Body of pancreas (tissue), 4 donors: ENCODE results near the gene FUCA2. TPM values are rescaled to one million over a fixed set of nuclear protein-coding genes. Genes with fewer than 3 reads are reported as not detected.
"Not testable (repeated sequence)": the region's sequence is repeated elsewhere in the genome, so short reads cannot be mapped to it uniquely, and the experiment has no call there.

Source experiments
- ATAC-seq: fragments of 150-250 bp; one replicate; pipeline ENCODE4 v1.9.1; 2016
- DNase-seq, 4 donors: peaks; one replicate each; pipeline ENCODE4 v3.0.0-alpha.2; 2019
- H3K27ac ChIP-seq, 4 donors: fragments of 200-600 bp; sonication (generic); 1 replicate in 3 of 4; 2 replicates in 1 of 4; pipeline versions ENCODE4 v1.5.1 to v1.6.1; 2016 to 2019; ENCODE audit warnings: mild to moderate bottlenecking in 1 of 4, mixed read lengths in 1 of 4, moderate library complexity in 1 of 4
- H3K27me3 ChIP-seq, 2 donors: fragments of 200-600 bp; sonication (generic); one replicate each; pipeline ENCODE4 v1.6.0; 2016; ENCODE audit warnings: mild to moderate bottlenecking in 1 of 2
- H3K36me3 ChIP-seq, 2 donors: fragments of 200-600 bp; sonication (generic); replicated peaks in 1 of 2; 2 replicates each; pipeline ENCODE4 v1.5.1; 2016; ENCODE audit warnings: low read depth in 2 of 2; ENCODE audit not compliant: insufficient read depth in 1 of 2
- H3K4me1 ChIP-seq: fragments of 200-600 bp; sonication (generic); one replicate; pipeline ENCODE4 v1.6.0; 2016
- H3K4me3 ChIP-seq, 2 donors: fragments of 200-600 bp; sonication (generic); 1 replicate in 1 of 2; 2 replicates in 1 of 2; pipeline ENCODE4 v1.5.1; 2016 to 2019
- H3K9me3 ChIP-seq, 3 donors: fragments of 200-600 bp; sonication (generic); 1 replicate in 2 of 3; 2 replicates in 1 of 3; pipeline ENCODE4 v1.5.1; 2016
- POLR2A ChIP-seq, 3 donors: fragments of 450-650 bp; IDR thresholded peaks; one replicate each; pipeline ENCODE4 v1.6.1; 2016; ENCODE audit warnings: antibody characterized with exemption in 3 of 3, mild to moderate bottlenecking in 2 of 3
- WGBS, 2 donors: methylation state at CpG; one replicate each; pipeline ENCODE4 v1.1.5; 2017; 5-methylcytosine and 5-hydroxymethylcytosine counted together
- intact Hi-C: fragments of 100-400 bp; cut with DNase I; formaldehyde crosslinking; loops from one replicate; pipeline ENCODE4 v1.15.1; 2023
- total RNA-seq, 2 donors: library from RNA; depleted of rRNA; stranded (reverse); fragments of >200 nt; gene quantifications; one replicate each; pipeline ENCODE4 v1.1.0, GENCODE V29; 2016
- TF ChIP-seq, protein P1 (sequence below), 7 experiments: fragments of 450-650 bp in 4 of 7; fragments of 200-600 bp in 3 of 7; sonication (generic) in 3 of 7; IDR thresholded peaks; one replicate each; pipeline ENCODE4 v1.5.1; 2016 to 2019; ENCODE audit warnings: antibody characterized with exemption in 7 of 7

Gene FUCA2
- total RNA-seq, 2 donors from 2014 or later = 15.3 to 83.1 TPM

DNA sequence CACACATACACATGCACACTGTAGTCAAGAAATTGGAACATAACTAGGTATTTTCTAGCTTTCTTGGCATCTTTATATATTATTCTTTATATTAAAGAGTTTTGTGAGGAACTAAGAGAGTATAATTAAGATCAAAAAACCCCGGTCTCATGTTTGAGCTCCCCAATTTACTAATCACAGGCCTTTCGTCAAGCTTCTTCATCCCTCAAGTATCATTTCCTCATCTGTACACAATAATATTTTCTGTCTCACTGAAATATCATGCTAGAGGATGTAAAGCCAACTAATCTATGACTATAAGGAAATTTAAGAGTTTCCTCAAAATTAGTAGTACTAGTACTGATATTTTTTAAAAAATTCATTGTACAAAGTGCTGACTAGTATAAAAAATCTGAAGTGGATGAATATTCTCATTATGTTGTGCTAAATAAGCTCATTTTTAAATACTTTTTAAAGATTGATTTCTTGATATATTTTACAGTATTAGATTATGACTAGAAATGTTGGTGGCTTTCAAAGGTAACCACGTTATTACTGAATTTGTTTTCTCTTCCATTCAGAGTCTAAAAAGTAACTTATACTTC is 32.9 kb downstream of the FUCA2 start:
- Histone ChIP-seq H3K9me3 (no peaks in the 10 kb centered on the region), H3K27ac (no peak overlapping the region), H3K4me3 (no peak overlapping the region), H3K27me3 (no peaks in the 10 kb centered on the region), H3K4me1 (no peaks in the 10 kb centered on the region), H3K36me3 (peaks cover 0 to 9% of the 10 kb centered on the region in 2 donors)
- 92 to 95% methylated on average over 3 of the region's 3 CpGs for WGBS, 2 donors
- intact Hi-C loops = no loop called here
- TF ChIP-seq POLR2A (IDR thresholded peaks at IDR 0.05) = no peak
- TF ChIP-seq, protein P1, sequence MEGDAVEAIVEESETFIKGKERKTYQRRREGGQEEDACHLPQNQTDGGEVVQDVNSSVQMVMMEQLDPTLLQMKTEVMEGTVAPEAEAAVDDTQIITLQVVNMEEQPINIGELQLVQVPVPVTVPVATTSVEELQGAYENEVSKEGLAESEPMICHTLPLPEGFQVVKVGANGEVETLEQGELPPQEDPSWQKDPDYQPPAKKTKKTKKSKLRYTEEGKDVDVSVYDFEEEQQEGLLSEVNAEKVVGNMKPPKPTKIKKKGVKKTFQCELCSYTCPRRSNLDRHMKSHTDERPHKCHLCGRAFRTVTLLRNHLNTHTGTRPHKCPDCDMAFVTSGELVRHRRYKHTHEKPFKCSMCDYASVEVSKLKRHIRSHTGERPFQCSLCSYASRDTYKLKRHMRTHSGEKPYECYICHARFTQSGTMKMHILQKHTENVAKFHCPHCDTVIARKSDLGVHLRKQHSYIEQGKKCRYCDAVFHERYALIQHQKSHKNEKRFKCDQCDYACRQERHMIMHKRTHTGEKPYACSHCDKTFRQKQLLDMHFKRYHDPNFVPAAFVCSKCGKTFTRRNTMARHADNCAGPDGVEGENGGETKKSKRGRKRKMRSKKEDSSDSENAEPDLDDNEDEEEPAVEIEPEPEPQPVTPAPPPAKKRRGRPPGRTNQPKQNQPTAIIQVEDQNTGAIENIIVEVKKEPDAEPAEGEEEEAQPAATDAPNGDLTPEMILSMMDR (IDR thresholded peaks at IDR 0.05) = no peak
- DNase-seq (no peak), ATAC-seq (no peak)

DNA sequence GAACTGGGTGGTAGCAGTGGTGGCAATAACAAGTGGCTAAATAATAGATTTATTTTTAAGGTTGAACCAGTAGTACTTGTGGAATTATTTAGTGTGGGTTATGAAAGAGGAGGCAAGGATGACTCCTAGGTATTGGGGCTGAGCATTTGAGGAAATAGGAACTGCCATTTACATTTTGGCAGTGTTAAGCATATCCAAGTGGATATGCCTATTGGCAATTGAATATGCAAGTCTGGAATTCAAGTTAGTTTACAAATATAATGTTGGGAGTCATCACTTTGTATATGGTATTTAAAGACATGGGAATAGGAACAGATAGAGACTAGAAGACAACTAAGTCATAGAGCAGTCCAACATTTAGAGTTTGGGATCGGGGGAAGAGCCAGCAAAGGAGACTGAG is 35.0 kb downstream of the FUCA2 start:
- Histone ChIP-seq H3K9me3 (no peaks in the 10 kb centered on the region), H3K27ac (no peak overlapping the region), H3K4me1 (no peaks in the 10 kb centered on the region), H3K36me3 (peaks cover 0 to 11% of the 10 kb centered on the region in 2 donors), H3K27me3 (no peaks in the 10 kb centered on the region), H3K4me3 (no peak overlapping the region)
- ATAC-seq (no peak), DNase-seq (no peak)
- intact Hi-C loops = no loop called here
- TF ChIP-seq POLR2A (IDR thresholded peaks at IDR 0.05) = no peak
- TF ChIP-seq, protein P1 (IDR thresholded peaks at IDR 0.05) = no peak
- 91 to 95% methylated on average over 1 of the region's 1 CpG for WGBS, 2 donors

DNA sequence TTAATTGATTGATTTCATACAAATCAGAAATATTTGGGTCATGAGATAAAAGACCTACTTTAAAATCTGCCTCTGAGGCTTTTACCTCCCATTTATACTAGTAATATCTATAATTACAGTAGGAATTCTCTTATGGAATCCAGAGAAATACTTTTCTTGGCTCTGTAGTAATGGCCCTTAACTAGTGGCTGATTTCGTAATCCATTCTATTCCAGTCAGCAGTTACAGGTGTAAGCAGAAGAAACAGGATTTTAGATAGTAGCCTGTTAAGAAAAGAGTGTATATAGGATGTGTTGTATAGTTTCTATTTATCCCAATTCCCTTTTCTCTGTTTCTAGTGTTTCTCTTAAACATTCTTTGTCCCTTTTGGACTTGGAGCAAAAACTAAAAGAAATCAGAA is 39.7 kb downstream of the FUCA2 start:
- Histone ChIP-seq H3K9me3 (no peaks in the 10 kb centered on the region), H3K27me3 (no peaks in the 10 kb centered on the region), H3K27ac (no peak overlapping the region), H3K36me3 (peaks cover 0 to 14% of the 10 kb centered on the region in 2 donors), H3K4me1 (no peaks in the 10 kb centered on the region), H3K4me3 (no peak overlapping the region)
- intact Hi-C loops = no loop called here
- TF ChIP-seq, protein P1 (IDR thresholded peaks at IDR 0.05) = no peak
- TF ChIP-seq POLR2A (IDR thresholded peaks at IDR 0.05) = no peak
- DNase-seq (no peak), ATAC-seq (no peak)
- WGBS, 2 donors = 86 to 96% methylated on average over 1 of the region's 1 CpG

DNA sequence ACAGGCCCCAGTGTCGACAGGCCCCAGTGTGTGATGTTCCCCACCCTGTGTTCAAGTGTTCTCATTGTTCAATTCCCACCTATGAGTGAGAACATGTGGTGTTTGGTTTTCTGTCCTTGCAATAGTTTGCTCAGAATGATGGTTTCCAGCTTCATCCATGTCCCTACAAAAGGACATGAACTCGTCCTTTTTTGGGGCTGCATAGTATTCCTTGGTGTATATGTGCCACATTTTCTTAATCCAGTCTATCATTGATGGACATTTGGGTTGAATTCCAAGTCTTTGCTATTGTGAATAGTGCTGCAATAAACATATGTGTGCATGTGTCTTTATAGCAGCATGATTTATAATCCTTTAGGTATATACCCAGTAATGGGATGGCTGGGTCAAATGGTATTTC is 42.7 kb downstream of the FUCA2 start:
- H3K9me3 ChIP-seq, ATAC-seq, H3K27ac ChIP-seq, intact Hi-C loops, H3K27me3 ChIP-seq, DNase-seq, H3K4me1 ChIP-seq, H3K36me3 ChIP-seq, H3K4me3 ChIP-seq: not testable (repeated sequence)
- 65 to 81% methylated on average over 2 of the region's 2 CpGs for WGBS, 2 donors

DNA sequence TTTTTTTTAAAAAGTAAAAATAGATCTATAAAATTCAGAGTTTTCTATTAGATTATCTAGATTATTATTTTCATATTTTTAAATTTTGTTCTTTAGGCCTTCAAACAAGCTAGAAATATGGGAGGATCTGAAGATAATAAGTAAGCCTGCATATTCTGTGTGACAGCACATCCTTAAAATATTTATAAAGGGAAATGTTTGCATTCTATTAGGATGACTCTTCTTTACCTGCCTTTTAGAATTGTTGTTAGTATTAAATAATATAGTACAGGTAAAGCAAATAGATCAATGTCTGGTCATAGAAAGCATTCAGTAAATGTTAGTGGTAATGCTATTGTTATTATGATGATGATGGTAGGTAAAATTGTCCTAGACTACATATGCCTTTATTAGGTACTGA is 43.5 kb downstream of the FUCA2 start:
- no peak for TF ChIP-seq POLR2A (IDR thresholded peaks at IDR 0.05)
- TF ChIP-seq, protein P1 (IDR thresholded peaks at IDR 0.05) = no peak
- H3K36me3 ChIP-seq = peaks cover 0 to 5% of the 10 kb centered on the region in 2 donors
- no peaks in the 10 kb centered on the region for H3K27me3 ChIP-seq
- ATAC-seq (no peak), DNase-seq (no peak)
- intact Hi-C loops = no loop called here
- H3K27ac ChIP-seq = no peak overlapping the region
- no peaks in the 10 kb centered on the region for H3K4me1 ChIP-seq
- H3K9me3 ChIP-seq = no peaks in the 10 kb centered on the region
- no peak overlapping the region for H3K4me3 ChIP-seq
